Prostate gland (tissue), 2 donors: Measurements from ENCODE around the gene UXS1. TPM values are rescaled to one million over a fixed set of nuclear protein-coding genes. Genes with fewer than 3 reads are reported as not detected.

Experiments used
- DNase-seq: peaks from one replicate; pipeline ENCODE4 v3.0.0-alpha.2; 2019; ENCODE audit warnings: low spot score
- H3K27ac ChIP-seq, 2 donors: fragments of 200-600 bp; sonication (generic); 2 replicates each; pipeline ENCODE4 v1.5.1; 2017 to 2019
- H3K27me3 ChIP-seq: fragments of 200-600 bp; sonication (generic); replicated peaks from 2 replicates; pipeline ENCODE4 v1.5.1; 2019; ENCODE audit not compliant: insufficient read depth
- H3K36me3 ChIP-seq, 2 donors: fragments of 200-600 bp; sonication (generic); 1 replicate in 1 of 2; 2 replicates in 1 of 2; pipeline versions ENCODE4 v1.5.1 to v1.8.1; 2017 to 2019
- H3K4me1 ChIP-seq: fragments of 200-600 bp; sonication (generic); replicated peaks from 2 replicates; pipeline ENCODE4 v1.5.1; 2019
- H3K4me3 ChIP-seq, 2 donors: fragments of 200-600 bp; sonication (generic); 2 replicates each; pipeline ENCODE4 v1.5.1; 2017 to 2019
- H3K9me3 ChIP-seq: fragments of 200-600 bp; sonication (generic); 2 replicates; pipeline ENCODE4 v1.5.1; 2017
- POLR2A ChIP-seq: fragments of 450-650 bp; IDR thresholded peaks from one replicate; pipeline ENCODE4 v1.6.1; 2016; ENCODE audit warnings: antibody characterized with exemption, mild to moderate bottlenecking
- POLR2AphosphoS5 ChIP-seq: sonication (generic); formaldehyde crosslinking; IDR thresholded peaks from one replicate; pipeline ENCODE4 v1.6.1; 2017; ENCODE audit warnings: antibody characterized with exemption
- WGBS: methylation state at CpG from one replicate; pipeline ENCODE4 v1.1.5; 2018; 5-methylcytosine and 5-hydroxymethylcytosine counted together
- intact Hi-C: fragments of 100-400 bp; cut with DNase I; formaldehyde crosslinking; loops from one replicate; pipeline ENCODE4 v1.14.2; 2022
- total RNA-seq, 2 donors: library from RNA; depleted of rRNA; stranded (reverse); fragments of >200 nt; gene quantifications; one replicate each; pipeline ENCODE4 v1.1.0, GENCODE V29; 2016
- TF ChIP-seq, protein P1 (sequence below), 4 experiments: fragments of 200-600 bp in 2 of 4; fragments of 450-650 bp in 2 of 4; sonication (generic) in 2 of 4; IDR thresholded peaks; 1 replicate in 3 of 4; 2 replicates in 1 of 4; pipeline ENCODE4 v1.5.1; 2016 to 2019; ENCODE audit warnings: antibody characterized with exemption in 4 of 4, mild to moderate bottlenecking in 2 of 4, moderate library complexity in 2 of 4

The UXS1 gene
- total RNA-seq, 2 donors from 2014 or later, result 30.7 to 54.8 TPM

GRCh38 chr2:106099691-106100090, 94.4 kb downstream of the UXS1 start:
- H3K27me3 ChIP-seq, result no peaks in the 10 kb centered on the region
- DNase-seq, result no peak
- no peaks in the 10 kb centered on the region for H3K36me3 ChIP-seq
- no peak overlapping the region for H3K4me3 ChIP-seq
- intact Hi-C loops, result loop anchor here (5.0 kb wide), 2 partner anchors 443 to 522 kb away; no protein-coding TSS in a partner anchor
- no peaks in the 10 kb centered on the region for H3K4me1 ChIP-seq
- H3K9me3 ChIP-seq, result no peaks in the 10 kb centered on the region
- 84% methylated on average over 5 of the region's 5 CpGs for WGBS
- TF ChIP-seq, protein P1, sequence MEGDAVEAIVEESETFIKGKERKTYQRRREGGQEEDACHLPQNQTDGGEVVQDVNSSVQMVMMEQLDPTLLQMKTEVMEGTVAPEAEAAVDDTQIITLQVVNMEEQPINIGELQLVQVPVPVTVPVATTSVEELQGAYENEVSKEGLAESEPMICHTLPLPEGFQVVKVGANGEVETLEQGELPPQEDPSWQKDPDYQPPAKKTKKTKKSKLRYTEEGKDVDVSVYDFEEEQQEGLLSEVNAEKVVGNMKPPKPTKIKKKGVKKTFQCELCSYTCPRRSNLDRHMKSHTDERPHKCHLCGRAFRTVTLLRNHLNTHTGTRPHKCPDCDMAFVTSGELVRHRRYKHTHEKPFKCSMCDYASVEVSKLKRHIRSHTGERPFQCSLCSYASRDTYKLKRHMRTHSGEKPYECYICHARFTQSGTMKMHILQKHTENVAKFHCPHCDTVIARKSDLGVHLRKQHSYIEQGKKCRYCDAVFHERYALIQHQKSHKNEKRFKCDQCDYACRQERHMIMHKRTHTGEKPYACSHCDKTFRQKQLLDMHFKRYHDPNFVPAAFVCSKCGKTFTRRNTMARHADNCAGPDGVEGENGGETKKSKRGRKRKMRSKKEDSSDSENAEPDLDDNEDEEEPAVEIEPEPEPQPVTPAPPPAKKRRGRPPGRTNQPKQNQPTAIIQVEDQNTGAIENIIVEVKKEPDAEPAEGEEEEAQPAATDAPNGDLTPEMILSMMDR (IDR thresholded peaks at IDR 0.05), result no peak
- TF ChIP-seq POLR2AphosphoS5 (no peak), POLR2A (no peak)
- H3K27ac ChIP-seq, result no peak overlapping the region

DNA sequence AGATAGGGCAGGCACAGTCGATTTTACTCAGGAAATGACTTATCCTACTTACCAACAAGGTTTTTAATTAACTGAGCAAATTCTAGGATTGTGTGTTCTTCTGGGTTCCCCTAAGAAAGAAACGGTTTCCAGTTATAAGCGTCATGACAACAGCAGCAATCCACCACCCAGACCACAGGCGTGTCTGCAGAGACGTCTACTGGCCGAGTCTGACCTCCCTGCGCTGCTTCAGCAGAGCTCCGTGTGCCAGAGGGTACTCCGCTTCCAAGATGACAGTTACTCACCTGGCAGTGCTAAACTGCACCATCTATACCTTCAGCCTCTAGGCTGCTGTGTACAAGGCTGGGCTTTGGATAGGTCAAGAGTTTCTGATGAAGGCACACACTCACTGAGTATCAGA, 95.4 kb downstream of the UXS1 start:
- Histone ChIP-seq H3K27me3 (no peaks in the 10 kb centered on the region), H3K27ac (no peak overlapping the region), H3K4me3 (no peak overlapping the region), H3K9me3 (no peaks in the 10 kb centered on the region), H3K36me3 (no peaks in the 10 kb centered on the region), H3K4me1 (no peaks in the 10 kb centered on the region)
- intact Hi-C loops, result loop anchor here (5.0 kb wide), 1 partner anchor 521 kb away; no protein-coding TSS in a partner anchor
- TF ChIP-seq, protein P1 (IDR thresholded peaks at IDR 0.05), result no peak
- TF ChIP-seq POLR2AphosphoS5, result no peak
- no peak for TF ChIP-seq POLR2A
- 73% methylated on average over 9 of the region's 9 CpGs for WGBS
- DNase-seq, result no peak

GRCh38 chr2:106098081-106098480, 96.0 kb downstream of the UXS1 start:
- intact Hi-C loops, result loop anchor here (5.0 kb wide), 1 partner anchor 521 kb away; no protein-coding TSS in a partner anchor
- 57% methylated on average over 3 of the region's 3 CpGs for WGBS

DNA sequence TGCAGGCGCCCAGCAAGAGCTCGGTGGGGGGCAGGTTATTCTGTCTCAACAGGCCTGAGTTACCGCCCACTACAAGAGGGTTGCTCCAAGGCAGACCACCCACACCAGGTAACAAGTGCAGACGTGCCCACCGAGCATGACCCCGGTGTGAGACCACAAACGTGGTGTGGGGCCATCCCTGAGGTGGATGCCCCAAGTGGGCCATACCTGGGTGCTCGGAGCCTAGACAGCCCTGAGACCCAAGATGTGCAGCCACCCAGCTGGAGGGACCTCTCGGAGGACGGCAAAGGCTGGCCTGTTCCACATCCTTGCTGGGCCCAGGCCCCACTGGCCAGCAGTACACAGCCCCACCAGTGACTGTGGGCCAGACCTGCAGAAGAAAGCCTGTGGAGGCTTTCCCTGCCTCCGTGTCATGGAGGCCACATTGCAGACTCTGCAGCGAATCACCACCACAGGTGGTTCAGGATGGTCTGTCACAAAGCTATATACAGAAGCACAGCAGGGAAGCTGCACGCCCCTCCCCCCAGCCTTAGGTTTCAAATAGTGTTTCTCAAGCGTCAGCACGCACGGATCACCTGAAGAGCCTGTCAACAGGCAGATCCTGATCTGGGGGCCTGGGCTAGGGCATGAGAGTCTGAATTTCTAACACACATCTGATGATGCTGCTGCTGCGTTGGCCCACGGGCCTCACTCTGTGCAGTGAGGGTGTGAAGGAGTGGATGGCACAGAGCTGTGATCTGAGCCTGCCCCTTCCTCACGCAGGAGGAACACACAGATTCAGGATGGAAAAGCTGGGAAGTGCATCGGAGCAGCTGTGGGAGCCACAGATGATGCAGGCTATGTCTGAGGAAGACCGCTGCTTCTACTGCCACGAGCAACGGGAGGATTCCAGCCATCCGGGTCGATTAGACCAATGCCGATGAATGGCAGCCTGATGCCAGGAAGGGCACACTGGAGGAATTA, 96.8 kb downstream of the UXS1 start:
- H3K27me3 ChIP-seq, result no peaks in the 10 kb centered on the region
- H3K27ac ChIP-seq, result no peak overlapping the region
- no peaks in the 10 kb centered on the region for H3K36me3 ChIP-seq
- no peaks in the 10 kb centered on the region for H3K9me3 ChIP-seq
- WGBS, result 88% methylated on average over 26 of the region's 26 CpGs
- no peaks in the 10 kb centered on the region for H3K4me1 ChIP-seq
- TF ChIP-seq POLR2AphosphoS5 (no peak), POLR2A (no peak)
- TF ChIP-seq, protein P1 (IDR thresholded peaks at IDR 0.05), result no peak
- no peak for DNase-seq
- no peak overlapping the region for H3K4me3 ChIP-seq
- intact Hi-C loops, result loop anchor here (5.0 kb wide), 1 partner anchor 520 kb away; no protein-coding TSS in a partner anchor

More at GRCh38 chr2:106098081-106098480, 96.0 kb downstream of the UXS1 start:
- Histone ChIP-seq H3K4me3 (no peak overlapping the region), H3K27ac (no peak overlapping the region), H3K4me1 (no peaks in the 10 kb centered on the region), H3K9me3 (no peaks in the 10 kb centered on the region), H3K27me3 (no peaks in the 10 kb centered on the region), H3K36me3 (no peaks in the 10 kb centered on the region)
- TF ChIP-seq POLR2AphosphoS5, result no peak
- TF ChIP-seq POLR2A, result no peak
- TF ChIP-seq, protein P1 (IDR thresholded peaks at IDR 0.05), result peak in 1 of 4 experiments; percentile 8
- no peak for DNase-seq
